HepG2 (cell line): ENCODE measurements around the gene UBAP1. TPM values are rescaled to one million over a fixed set of nuclear protein-coding genes. Genes with fewer than 3 reads are reported as not detected.
A peak's percentile ranks its signal among the peaks of the same experiment; 100 is the strongest.
"Not testable (repeated sequence)": the region's sequence is repeated elsewhere in the genome, so short reads cannot be mapped to it uniquely, and the experiment has no call there.

Experiments
- ATAC-seq: fragments of 200-7000 bp; cut with Tn5 transposase; 3 replicates; pipeline ENCODE4 v1.9.1; 2020; ENCODE audit warnings: mild to moderate bottlenecking, moderate library complexity
- BruUV-seq: library from RNA; stranded (reverse); fragments of 400-500 nt; replicated peaks from 2 replicates; lab custom pipeline; 2021; lab: Mats Ljungman, UMichigan
- CTCF ChIA-PET: fragments of 300-600 bp; formaldehyde crosslinking; extraction: SDS; loops from one replicate; lab custom pipeline; 2021; ENCODE audit warnings: low total read pairs, inconsistent platforms, low intra/inter-chr PET ratio; lab: Yijun Ruan, JAX
- POLR2A ChIA-PET: fragments of 350-600 bp; sonication (Branson Sonifier 250); formaldehyde crosslinking; loops from one replicate; lab custom pipeline; 2020; ENCODE audit warnings: antibody characterized with exemption, inconsistent platforms; lab: Yijun Ruan, JAX
- DNase-seq: peaks from one replicate; pipeline ENCODE4 v3.0.0-alpha.2; 2015; ENCODE audit warnings: low spot score
- FAIRE-seq: peaks from 3 replicates; lab custom pipeline; 2011; peaks lifted over from hg19 to GRCh38; lab: Jason Lieb, UNC
- H2AFZ ChIP-seq: one replicate; pipeline ENCODE4 v1.6.1; 2011; ENCODE audit warnings: low read length, inconsistent platforms
- H3K27ac ChIP-seq: fragments of 300-600 bp; 3 replicates; pipeline ENCODE4 v1.8.0; 2011; ENCODE audit warnings: mixed run types, mild to moderate bottlenecking, mixed read lengths, low read length, inconsistent platforms; ENCODE audit not compliant: insufficient read depth; ENCODE audit errors: extremely low read length
- H3K27me3 ChIP-seq, 2 experiments: fragments of 200-600 bp in 1 of 2; 2 replicates in 1 of 2; 3 replicates in 1 of 2; pipeline versions ENCODE4 v1.6.0 to v1.8.0; 2011; ENCODE audit warnings: low read length in 2 of 2, mild to moderate bottlenecking in 2 of 2, moderate library complexity in 2 of 2, inconsistent platforms in 1 of 2; ENCODE audit not compliant: insufficient read depth in 2 of 2, control insufficient read depth in 1 of 2
- H3K36me3 ChIP-seq, 2 experiments: fragments of 200-600 bp in 1 of 2; replicated peaks in 1 of 2; 2 replicates in 1 of 2; 3 replicates in 1 of 2; pipeline versions ENCODE4 v1.5.1 to v1.8.0; 2011; ENCODE audit warnings: low read length in 2 of 2, inconsistent platforms in 1 of 2; ENCODE audit not compliant: insufficient read depth in 2 of 2, control insufficient read depth in 1 of 2
- H3K4me1 ChIP-seq: 2 replicates; pipeline ENCODE4 v1.5.1; 2012; ENCODE audit warnings: low read length, inconsistent platforms; ENCODE audit not compliant: insufficient read depth
- H3K4me2 ChIP-seq: 2 replicates; pipeline ENCODE4 v1.6.0; 2011; ENCODE audit warnings: low read depth, low read length, inconsistent platforms
- H3K4me3 ChIP-seq, 3 experiments: fragments of 200-600 bp in 1 of 3; sonication (generic), shearing (Covaris generic) in 1 of 3; replicated peaks in 1 of 3; 2 replicates each; pipeline ENCODE4 v1.5.1; 2011 to 2016; ENCODE audit warnings: low read length in 3 of 3, inconsistent platforms in 2 of 3, low read depth in 2 of 3, mild to moderate bottlenecking in 2 of 3, control low read depth in 1 of 3, mixed read lengths in 1 of 3; ENCODE audit not compliant: insufficient read depth in 1 of 3
- H3K79me2 ChIP-seq: one replicate; pipeline ENCODE4 v1.6.1; 2011; ENCODE audit warnings: low read length, inconsistent platforms; ENCODE audit not compliant: insufficient read depth
- H3K9ac ChIP-seq: 2 replicates; pipeline ENCODE4 v1.6.0; 2011; ENCODE audit warnings: mild to moderate bottlenecking, low read depth, low read length, inconsistent platforms; ENCODE audit not compliant: insufficient read depth
- H3K9me3 ChIP-seq: 2 replicates; pipeline ENCODE4 v1.5.1; 2012; ENCODE audit warnings: mild to moderate bottlenecking, low read length
- H4K20me1 ChIP-seq: 2 replicates; pipeline ENCODE4 v1.6.0; 2011; ENCODE audit warnings: inconsistent platforms, mild to moderate bottlenecking, low read length, moderate library complexity; ENCODE audit not compliant: insufficient read depth
- FOXA3 ChIP-seq: IDR thresholded peaks from 2 replicates; pipeline ENCODE4 v1.6.1; 2016; ENCODE audit warnings: missing genetic modification reagents, missing compliant biosample characterization
- FOXP1 ChIP-seq, 2 experiments: fragments of 450-650 bp in 1 of 2; IDR thresholded peaks; 2 replicates each; pipeline ENCODE4 v1.6.1; 2017 to 2018; ENCODE audit warnings: antibody characterized with exemption in 1 of 2
- HNF4A ChIP-seq: sonication (generic); formaldehyde crosslinking; IDR thresholded peaks from 2 replicates; pipeline ENCODE4 v1.4.0; 2020; ENCODE audit warnings: missing genetic modification reagents
- NR2F2 ChIP-seq: IDR thresholded peaks from 2 replicates; pipeline ENCODE4 v1.6.1; 2012; ENCODE audit warnings: low read depth, inconsistent platforms, borderline replicate concordance
- NR2F6 ChIP-seq, 2 experiments: IDR thresholded peaks; 2 replicates each; pipeline ENCODE4 v1.6.1; 2016; ENCODE audit warnings: antibody characterized with exemption in 1 of 2, mild to moderate bottlenecking in 1 of 2
- SOX13 ChIP-seq, 3 experiments: fragments of 450-650 bp in 1 of 3; sonication (generic) in 1 of 3; formaldehyde crosslinking in 1 of 3; IDR thresholded peaks in 2 of 3; conservative IDR thresholded peaks in 1 of 3; 2 replicates each; pipeline versions ENCODE4 v1.5.0 to v1.6.1; 2016 to 2020; ENCODE audit warnings: antibody characterized with exemption in 1 of 3, mild to moderate bottlenecking in 1 of 3, missing compliant biosample characterization in 1 of 3, missing genetic modification reagents in 1 of 3, moderate library complexity in 1 of 3
- SOX6 ChIP-seq, 2 experiments: fragments of 450-650 bp in 1 of 2; sonication (generic) in 1 of 2; formaldehyde crosslinking in 1 of 2; IDR thresholded peaks; 2 replicates each; pipeline versions ENCODE4 v1.4.0 to v1.6.1; 2017 to 2020; ENCODE audit warnings: antibody characterized with exemption in 1 of 2, mild to moderate bottlenecking in 1 of 2, missing genetic modification reagents in 1 of 2
- ZMYM3 ChIP-seq: sonication (generic); formaldehyde crosslinking; IDR thresholded peaks from 2 replicates; pipeline ENCODE4 v1.5.1; 2020; ENCODE audit warnings: mild to moderate bottlenecking, missing genetic modification reagents
- ZSCAN25 ChIP-seq: sonication (generic); formaldehyde crosslinking; IDR thresholded peaks from 2 replicates; pipeline ENCODE4 v1.8.0; 2022; ENCODE audit warnings: mild to moderate bottlenecking, missing genetic modification reagents
- WGBS: methylation state at CpG from one replicate; pipeline ENCODE4 v1.1.6; 2017; ENCODE audit warnings: low lambda C conversion rate; 5-methylcytosine and 5-hydroxymethylcytosine counted together
- in situ Hi-C: cut with HindIII; loops from 2 replicates; pipeline ENCODE4 v1.10.0; 2017; ENCODE audit warnings: low pct_unique_long_range_greater_than_20kb; ENCODE audit not compliant: extremely low pct_ligation_motif_present
- intact Hi-C: fragments of 100-400 bp; cut with micrococcal nuclease; formaldehyde crosslinking; loops from one replicate; pipeline ENCODE4 v1.10.0; 2022; ENCODE audit not compliant: unreplicated experiment
- polyA plus RNA-seq, 8 experiments: library from polyadenylated mRNA; depleted of rRNA in 3 of 8; stranded (reverse) in 7 of 8; unstranded in 1 of 8; fragments of >200 nt; fragmentation: Illumina TruSeq in 4 of 8; extraction: Trizol in 4 of 8; gene quantifications; 2 replicates each; pipeline versions ENCODE4 v1.2.1 to v1.2.3, GENCODE V29; 2011 to 2016; ENCODE audit warnings: low read depth in 4 of 8, missing spikeins in 1 of 8, mixed read lengths in 1 of 8; ENCODE audit not compliant: insufficient read depth in 1 of 8
- total RNA-seq, 5 experiments: library from RNA; depleted of rRNA; stranded (reverse); fragments of >200 nt; fragmentation: Illumina TruSeq; extraction: Trizol; gene quantifications; 2 replicates each; pipeline ENCODE4 v1.2.3, GENCODE V29; 2016; ENCODE audit warnings: low read depth in 1 of 5
- TF ChIP-seq, protein P1 (sequence below): sonication (generic); formaldehyde crosslinking; IDR thresholded peaks from 2 replicates; pipeline ENCODE4 v1.4.0; 2020; ENCODE audit warnings: missing genetic modification reagents
- TF ChIP-seq, protein P2 (sequence below): sonication (generic); formaldehyde crosslinking; conservative IDR thresholded peaks from 2 replicates; pipeline ENCODE4 v1.4.0; 2020; ENCODE audit warnings: missing genetic modification reagents
- TF ChIP-seq, protein P3 (sequence below): sonication (generic); formaldehyde crosslinking; conservative IDR thresholded peaks from 2 replicates; pipeline ENCODE4 v1.4.0; 2020; ENCODE audit warnings: mild to moderate bottlenecking, missing genetic modification reagents, moderate library complexity

UBAP1 gene
- total and polyA plus RNA-seq, 2 of the 13 experiments (the other 11 are each of a cell fraction or from before 2014, with no cell fraction given), result 19.5 to 40.5 TPM

DNA sequence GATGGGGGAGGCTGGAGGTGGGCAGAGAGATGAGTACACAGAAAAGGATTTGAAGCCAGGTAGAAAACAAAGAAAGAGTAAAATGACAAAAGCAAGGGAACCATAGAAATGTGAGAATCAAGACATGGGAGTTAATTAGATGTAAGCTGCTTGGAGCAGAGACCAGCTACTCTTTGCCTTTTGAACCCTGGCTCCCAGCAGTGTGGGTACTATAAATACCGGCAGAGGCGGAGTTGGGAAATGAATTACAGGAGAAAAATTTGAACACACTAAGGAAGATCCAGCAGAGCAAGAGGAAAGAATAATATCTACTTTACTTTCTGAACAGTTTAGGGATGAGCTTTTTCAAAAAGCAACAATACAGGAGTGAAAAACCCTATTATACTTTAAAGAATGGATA lies 113.7 kb downstream of the UBAP1 start:
- H3K9ac ChIP-seq, result no peak overlapping the region
- WGBS, result 13% methylated on average over 2 of the region's 2 CpGs
- TF ChIP-seq HNF4A (CRISPR knock-in tag), result 0 out of 2 replicates have a peak, but pooled peaks have one; percentile 6
- TF ChIP-seq, protein P1, sequence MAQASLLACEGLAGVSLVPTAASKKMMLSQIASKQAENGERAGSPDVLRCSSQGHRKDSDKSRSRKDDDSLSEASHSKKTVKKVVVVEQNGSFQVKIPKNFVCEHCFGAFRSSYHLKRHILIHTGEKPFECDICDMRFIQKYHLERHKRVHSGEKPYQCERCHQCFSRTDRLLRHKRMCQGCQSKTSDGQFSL (CRISPR knock-in tag), result no peak
- no TSS peak for BruUV-seq
- no peak overlapping the region for H3K4me3 ChIP-seq
- ATAC-seq (peak; percentile 62; the same call in 2 of the 3 replicates), DNase-seq (no peak), FAIRE-seq (peak; percentile 4)
- H3K27ac ChIP-seq, result no peak overlapping the region
- H3K4me1 ChIP-seq, result peaks cover 10% of the 10 kb centered on the region
- in situ Hi-C loops (no loop called here), intact Hi-C loops (no loop called here)
- H3K9me3 ChIP-seq, result no peaks in the 10 kb centered on the region
- CTCF ChIA-PET, result no interaction called here
- H2AFZ ChIP-seq, result no peak overlapping the region
- POLR2A ChIA-PET, result no interaction called here
- H3K36me3 ChIP-seq, result no peaks in the 10 kb centered on the region
- H3K79me2 ChIP-seq, result no peaks in the 10 kb centered on the region
- H4K20me1 ChIP-seq, result no peaks in the 10 kb centered on the region
- no peaks in the 10 kb centered on the region for H3K27me3 ChIP-seq
- no peak overlapping the region for H3K4me2 ChIP-seq

DNA sequence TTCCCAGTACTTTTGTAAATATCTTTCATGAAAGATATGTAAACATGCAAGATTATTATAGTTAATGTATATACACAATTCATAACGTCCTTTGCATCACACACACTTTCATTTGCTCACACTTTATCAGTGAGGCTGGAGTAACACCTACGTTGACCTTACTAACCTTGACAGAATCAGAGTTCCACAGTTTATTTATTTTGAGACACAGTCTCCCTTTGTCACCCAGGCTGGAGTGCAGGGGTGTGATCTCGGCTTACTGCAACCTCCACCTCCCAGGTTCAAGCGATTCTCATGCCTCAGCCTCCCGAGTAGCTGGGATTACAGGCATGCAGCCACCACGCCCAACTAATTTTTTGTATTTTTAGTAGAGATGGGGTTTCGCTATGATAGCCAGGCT lies 122.2 kb downstream of the UBAP1 start:
- H3K9ac ChIP-seq; H3K79me2 ChIP-seq; H3K27ac ChIP-seq; H3K4me1 ChIP-seq; BruUV-seq; H3K4me3 ChIP-seq; H3K36me3 ChIP-seq; intact Hi-C loops; H3K9me3 ChIP-seq; H3K4me2 ChIP-seq; FAIRE-seq; H3K27me3 ChIP-seq; H2AFZ ChIP-seq; in situ Hi-C loops; POLR2A ChIA-PET; CTCF ChIA-PET; H4K20me1 ChIP-seq; TF ChIP-seq FOXP1, SOX13, SOX6 (IDR thresholded peaks at IDR 0.05): not testable (repeated sequence)
- peak; percentile 62; the same call in 2 of the 3 replicates for ATAC-seq
- peak; percentile 30 for DNase-seq
- 34% methylated on average over 7 of the region's 7 CpGs for WGBS
- TF ChIP-seq, protein P2, sequence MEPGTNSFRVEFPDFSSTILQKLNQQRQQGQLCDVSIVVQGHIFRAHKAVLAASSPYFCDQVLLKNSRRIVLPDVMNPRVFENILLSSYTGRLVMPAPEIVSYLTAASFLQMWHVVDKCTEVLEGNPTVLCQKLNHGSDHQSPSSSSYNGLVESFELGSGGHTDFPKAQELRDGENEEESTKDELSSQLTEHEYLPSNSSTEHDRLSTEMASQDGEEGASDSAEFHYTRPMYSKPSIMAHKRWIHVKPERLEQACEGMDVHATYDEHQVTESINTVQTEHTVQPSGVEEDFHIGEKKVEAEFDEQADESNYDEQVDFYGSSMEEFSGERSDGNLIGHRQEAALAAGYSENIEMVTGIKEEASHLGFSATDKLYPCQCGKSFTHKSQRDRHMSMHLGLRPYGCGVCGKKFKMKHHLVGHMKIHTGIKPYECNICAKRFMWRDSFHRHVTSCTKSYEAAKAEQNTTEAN (CRISPR knock-in tag), result 0 out of 2 replicates have a peak, but pooled peaks have one; percentile 21
- TF ChIP-seq ZSCAN25 (CRISPR knock-in tag), result peak; percentile 61; the same call in 1 of the 2 replicates
- TF ChIP-seq, protein P3, sequence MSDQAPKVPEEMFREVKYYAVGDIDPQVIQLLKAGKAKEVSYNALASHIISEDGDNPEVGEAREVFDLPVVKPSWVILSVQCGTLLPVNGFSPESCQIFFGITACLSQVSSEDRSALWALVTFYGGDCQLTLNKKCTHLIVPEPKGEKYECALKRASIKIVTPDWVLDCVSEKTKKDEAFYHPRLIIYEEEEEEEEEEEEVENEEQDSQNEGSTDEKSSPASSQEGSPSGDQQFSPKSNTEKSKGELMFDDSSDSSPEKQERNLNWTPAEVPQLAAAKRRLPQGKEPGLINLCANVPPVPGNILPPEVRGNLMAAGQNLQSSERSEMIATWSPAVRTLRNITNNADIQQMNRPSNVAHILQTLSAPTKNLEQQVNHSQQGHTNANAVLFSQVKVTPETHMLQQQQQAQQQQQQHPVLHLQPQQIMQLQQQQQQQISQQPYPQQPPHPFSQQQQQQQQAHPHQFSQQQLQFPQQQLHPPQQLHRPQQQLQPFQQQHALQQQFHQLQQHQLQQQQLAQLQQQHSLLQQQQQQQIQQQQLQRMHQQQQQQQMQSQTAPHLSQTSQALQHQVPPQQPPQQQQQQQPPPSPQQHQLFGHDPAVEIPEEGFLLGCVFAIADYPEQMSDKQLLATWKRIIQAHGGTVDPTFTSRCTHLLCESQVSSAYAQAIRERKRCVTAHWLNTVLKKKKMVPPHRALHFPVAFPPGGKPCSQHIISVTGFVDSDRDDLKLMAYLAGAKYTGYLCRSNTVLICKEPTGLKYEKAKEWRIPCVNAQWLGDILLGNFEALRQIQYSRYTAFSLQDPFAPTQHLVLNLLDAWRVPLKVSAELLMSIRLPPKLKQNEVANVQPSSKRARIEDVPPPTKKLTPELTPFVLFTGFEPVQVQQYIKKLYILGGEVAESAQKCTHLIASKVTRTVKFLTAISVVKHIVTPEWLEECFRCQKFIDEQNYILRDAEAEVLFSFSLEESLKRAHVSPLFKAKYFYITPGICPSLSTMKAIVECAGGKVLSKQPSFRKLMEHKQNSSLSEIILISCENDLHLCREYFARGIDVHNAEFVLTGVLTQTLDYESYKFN, result 0 out of 2 replicates have a peak, but pooled peaks have one; percentile 12
- TF ChIP-seq FOXP1 (CRISPR knock-in tag; IDR thresholded peaks at IDR 0.05), result peak; percentile 8; the same call in 1 of the 2 replicates
- peak; percentile 43; the same call in 1 of the 2 replicates for TF ChIP-seq NR2F2
- peak; percentile 74 for TF ChIP-seq NR2F6 (IDR thresholded peaks at IDR 0.05)
- TF ChIP-seq NR2F6 (CRISPR knock-in tag; IDR thresholded peaks at IDR 0.05), result peak; percentile 45; the same call in 1 of the 2 replicates
- TF ChIP-seq ZMYM3 (CRISPR knock-in tag), result peak; percentile 81
- peak in 1 of 2 experiments; percentile 51; a peak in 2 of 4 replicates for TF ChIP-seq SOX13 (CRISPR knock-in tag; conservative IDR thresholded peaks at IDR 0.05 in 1 of 2, IDR thresholded peaks at IDR 0.05 in 1 of 2)
- peak; percentile 65 for TF ChIP-seq SOX6 (CRISPR knock-in tag; IDR thresholded peaks at IDR 0.05)
- TF ChIP-seq FOXA3, result 0 out of 2 replicates have a peak, but pooled peaks have one; percentile 10
